Endothelial cell of umbilical vein (primary cell): Measurements from ENCODE around the gene ETV6. TPM values are rescaled to one million over a fixed set of nuclear protein-coding genes. Genes with fewer than 3 reads are reported as not detected.

Experiments used
- BruUV-seq: library from RNA; stranded (reverse); fragments of 400-500 nt; replicated peaks from 2 replicates; lab custom pipeline; 2021; lab: Mats Ljungman, UMichigan
- CTCF ChIA-PET: fragments of 300-600, 350-600 bp; sonication (Branson Sonifier 250); formaldehyde crosslinking; loops from one replicate; lab custom pipeline; 2021; ENCODE audit warnings: antibody characterized with exemption, inconsistent platforms; lab: Charles Lee
- POLR2A ChIA-PET: fragments of 300-600, 350-600 bp; sonication (Branson Sonifier 250); formaldehyde crosslinking; loops from one replicate; lab custom pipeline; 2021; ENCODE audit warnings: antibody characterized with exemption, inconsistent platforms; lab: Charles Lee
- DNase-seq: peaks from one replicate; pipeline ENCODE4 v3.0.0-alpha.2; 2011; ENCODE audit warnings: low read depth, low spot score
- FAIRE-seq: peaks from 2 replicates; lab custom pipeline; 2011; peaks lifted over from hg19 to GRCh38; lab: Jason Lieb, UNC
- H2AFZ ChIP-seq: 2 replicates; pipeline ENCODE4 v1.6.0; 2012; ENCODE audit warnings: low read depth, low read length, control low read depth, inconsistent platforms
- H3K27ac ChIP-seq: 2 replicates; pipeline ENCODE4 v1.5.1; 2011; ENCODE audit warnings: low read depth, mild to moderate bottlenecking, control low read depth, low read length, moderate library complexity; ENCODE audit not compliant: insufficient read depth
- H3K27me3 ChIP-seq, 2 experiments: 2 replicates each; pipeline versions ENCODE4 v1.6.0 to v1.6.1; 2011; ENCODE audit warnings: low read length in 2 of 2, mixed read lengths in 1 of 2; ENCODE audit not compliant: control insufficient read depth in 2 of 2, insufficient read depth in 2 of 2
- H3K36me3 ChIP-seq, 2 experiments: 2 replicates in 1 of 2; 3 replicates in 1 of 2; pipeline ENCODE4 v1.5.1; 2011; ENCODE audit warnings: low read length in 2 of 2, mild to moderate bottlenecking in 1 of 2, moderate library complexity in 1 of 2; ENCODE audit not compliant: control insufficient read depth in 2 of 2, insufficient read depth in 2 of 2; ENCODE audit errors: extremely low read depth in 1 of 2
- H3K4me1 ChIP-seq: 3 replicates; pipeline ENCODE4 v1.5.1; 2011; ENCODE audit warnings: mild to moderate bottlenecking, low read length; ENCODE audit not compliant: control insufficient read depth, insufficient read depth; ENCODE audit errors: extremely low read depth
- H3K4me2 ChIP-seq: 2 replicates; pipeline ENCODE4 v1.6.1; 2011; ENCODE audit warnings: low read length, control low read depth, mixed read lengths; ENCODE audit not compliant: insufficient read depth
- H3K4me3 ChIP-seq, 3 experiments: fragments of 200-600 bp in 1 of 3; sonication (generic), shearing (Covaris generic) in 1 of 3; replicated peaks in 1 of 3; 2 replicates each; pipeline ENCODE4 v1.5.1; 2011 to 2016; ENCODE audit warnings: control low read depth in 3 of 3, low read length in 3 of 3, mild to moderate bottlenecking in 2 of 3, inconsistent platforms in 1 of 3, low read depth in 1 of 3, moderate library complexity in 1 of 3; ENCODE audit not compliant: insufficient read depth in 1 of 3
- H3K79me2 ChIP-seq: 2 replicates; pipeline ENCODE4 v1.6.0; 2012; ENCODE audit warnings: low read length, inconsistent platforms; ENCODE audit not compliant: control insufficient read depth, insufficient read depth
- H3K9ac ChIP-seq: replicated peaks from 2 replicates; pipeline ENCODE3; 2011; ENCODE audit warnings: low read length, control low read depth; ENCODE audit not compliant: insufficient read depth; ENCODE audit errors: extremely low read depth
- H3K9me1 ChIP-seq: replicated peaks from 3 replicates; pipeline ENCODE4 v1.6.0; 2011; ENCODE audit warnings: mild to moderate bottlenecking, low read length; ENCODE audit not compliant: control insufficient read depth, insufficient read depth; ENCODE audit errors: extremely low read depth
- H3K9me3 ChIP-seq: replicated peaks from 2 replicates; pipeline ENCODE4 v1.5.1; 2012; ENCODE audit warnings: low read length, inconsistent platforms; ENCODE audit not compliant: control insufficient read depth, insufficient read depth
- H4K20me1 ChIP-seq: replicated peaks from 2 replicates; pipeline ENCODE3; 2011; ENCODE audit warnings: mild to moderate bottlenecking, low read length; ENCODE audit not compliant: control insufficient read depth, insufficient read depth; ENCODE audit errors: extremely low read depth
- CTCF ChIP-seq, 2 donors: IDR thresholded peaks; 1 replicate in 1 of 2; 2 replicates in 1 of 2; pipeline ENCODE4 v1.5.1; 2011; ENCODE audit warnings: low read length in 2 of 2, mild to moderate bottlenecking in 2 of 2, moderate library complexity in 2 of 2, control low read depth in 1 of 2, inconsistent platforms in 1 of 2, low read depth in 1 of 2; ENCODE audit not compliant: insufficient read depth in 1 of 2; ENCODE audit errors: extremely low read depth in 1 of 2
- EZH2 ChIP-seq: IDR thresholded peaks from 2 replicates; pipeline ENCODE4 v1.6.1; 2012; ENCODE audit warnings: borderline replicate concordance, low read depth, mild to moderate bottlenecking, moderate library complexity, low read length, inconsistent platforms; ENCODE audit not compliant: severe bottlenecking
- FOS ChIP-seq: IDR thresholded peaks from 2 replicates; pipeline ENCODE4 v1.6.1; 2011; ENCODE audit warnings: mild to moderate bottlenecking, low read length, moderate library complexity, borderline replicate concordance; ENCODE audit not compliant: insufficient read depth
- GATA2 ChIP-seq: IDR thresholded peaks from 2 replicates; pipeline ENCODE4 v1.7.0; 2011; ENCODE audit warnings: low read depth, mild to moderate bottlenecking, moderate library complexity, mixed read lengths, low read length; ENCODE audit not compliant: insufficient read length, insufficient read depth
- JUN ChIP-seq: IDR thresholded peaks from 2 replicates; pipeline ENCODE4 v1.6.1; 2011; ENCODE audit warnings: borderline replicate concordance, low read depth; ENCODE audit not compliant: insufficient read length, insufficient read depth
- MAX ChIP-seq: IDR thresholded peaks from 2 replicates; pipeline ENCODE4 v1.6.1; 2011; ENCODE audit not compliant: insufficient read depth, insufficient read length
- MYC ChIP-seq: IDR thresholded peaks from one replicate; pipeline ENCODE4 v1.6.1; 2011; ENCODE audit warnings: mild to moderate bottlenecking, low read depth, low read length
- POLR2A ChIP-seq: IDR thresholded peaks from 2 replicates; pipeline ENCODE4 v1.6.1; 2012; ENCODE audit warnings: low read depth, mild to moderate bottlenecking, control low read depth, low read length
- POLR2AphosphoS5 ChIP-seq: IDR thresholded peaks from 2 replicates; pipeline ENCODE4 v1.6.1; 2012; ENCODE audit warnings: low read depth, mild to moderate bottlenecking, control low read depth, low read length, moderate library complexity; ENCODE audit not compliant: insufficient read depth
- dilution Hi-C: fragments of 300-500 bp; cut with MboI; formaldehyde crosslinking; loops from one replicate; pipeline ENCODE4 v1.15.0; 2019; ENCODE audit warnings: low sequenced_read_pairs; ENCODE audit not compliant: extremely low pct_ligation_motif_present
- intact Hi-C: fragments of 100-400 bp; cut with micrococcal nuclease; formaldehyde crosslinking; loops from one replicate; pipeline ENCODE4 v1.10.0; 2022
- polyA plus RNA-seq, 4 experiments: library from polyadenylated mRNA; depleted of rRNA in 3 of 4; stranded (reverse) in 3 of 4; unstranded in 1 of 4; fragments of >200 nt; gene quantifications; 2 replicates each; pipeline versions ENCODE4 v1.2.1 to v1.2.3, GENCODE V29; 2011 to 2012; ENCODE audit warnings: missing spikeins in 1 of 4
- total RNA-seq: library from RNA; stranded (reverse); gene quantifications from 2 replicates; pipeline ENCODE4 v1.2.3, GENCODE V29; 2021

The ETV6 gene
- total and polyA plus RNA-seq, 2 donors (not counting 3 experiments of a cell fraction or from before 2014, with no cell fraction given) = 15.9 to 57.1 TPM

GRCh38 chr12:11904124-11904523 lies 254.7 kb downstream of the ETV6 start:
- Histone ChIP-seq H3K27ac (no peak overlapping the region), H3K9me1 (no peaks in the 10 kb centered on the region), H3K4me3 (no peak overlapping the region), H3K4me1 (no peaks in the 10 kb centered on the region), H3K36me3 (no peaks in the 10 kb centered on the region), H2AFZ (no peak overlapping the region), H3K9ac (no peak overlapping the region), H3K9me3 (no peaks in the 10 kb centered on the region), H4K20me1 (no peaks in the 10 kb centered on the region), H3K79me2 (no peaks in the 10 kb centered on the region), H3K4me2 (no peak overlapping the region), H3K27me3 (peaks cover 2 to 14% of the 10 kb centered on the region in 2 experiments)
- no peak for FAIRE-seq
- dilution Hi-C loops = no loop called here
- TF ChIP-seq POLR2AphosphoS5 (no peak), EZH2 (no peak), GATA2 (no peak), MAX (no peak), FOS (no peak), CTCF (IDR thresholded peaks at IDR 0.05; ENCODE audit: extremely low read depth in 1 of 2, insufficient read depth in 1 of 2, low read depth in 1 of 2, low read length in 2 of 2) (no peak), POLR2A (no peak), MYC (no peak), JUN (no peak)
- POLR2A ChIA-PET = no interaction called here
- intact Hi-C loops = no loop called here
- BruUV-seq = no TSS peak
- CTCF ChIA-PET = interaction anchor here (1.2 kb wide), 1 partner anchor 13 kb away, joined by 9 read pairs; no protein-coding TSS in a partner anchor
- DNase-seq = no peak
